Skin epidermis (tissue), 12 donors: Measurements from ENCODE around the gene GCGR.

Experiments
- H3K27ac ChIP-seq, 21 experiments: fragments of 200-600 bp; sonication (generic) in 11 of 21; one replicate each; pipeline ENCODE4 v1.5.0; 2020; ENCODE audit warnings: mild to moderate bottlenecking in 3 of 21, inconsistent platforms in 2 of 21, moderate library complexity in 2 of 21
- H3K4me3 ChIP-seq, 7 experiments: fragments of 200-600 bp; sonication (generic) in 2 of 7; one replicate each; pipeline ENCODE4 v1.5.0; 2020; ENCODE audit warnings: inconsistent platforms in 2 of 7, mild to moderate bottlenecking in 2 of 7, moderate library complexity in 1 of 7

The GCGR gene

DNA sequence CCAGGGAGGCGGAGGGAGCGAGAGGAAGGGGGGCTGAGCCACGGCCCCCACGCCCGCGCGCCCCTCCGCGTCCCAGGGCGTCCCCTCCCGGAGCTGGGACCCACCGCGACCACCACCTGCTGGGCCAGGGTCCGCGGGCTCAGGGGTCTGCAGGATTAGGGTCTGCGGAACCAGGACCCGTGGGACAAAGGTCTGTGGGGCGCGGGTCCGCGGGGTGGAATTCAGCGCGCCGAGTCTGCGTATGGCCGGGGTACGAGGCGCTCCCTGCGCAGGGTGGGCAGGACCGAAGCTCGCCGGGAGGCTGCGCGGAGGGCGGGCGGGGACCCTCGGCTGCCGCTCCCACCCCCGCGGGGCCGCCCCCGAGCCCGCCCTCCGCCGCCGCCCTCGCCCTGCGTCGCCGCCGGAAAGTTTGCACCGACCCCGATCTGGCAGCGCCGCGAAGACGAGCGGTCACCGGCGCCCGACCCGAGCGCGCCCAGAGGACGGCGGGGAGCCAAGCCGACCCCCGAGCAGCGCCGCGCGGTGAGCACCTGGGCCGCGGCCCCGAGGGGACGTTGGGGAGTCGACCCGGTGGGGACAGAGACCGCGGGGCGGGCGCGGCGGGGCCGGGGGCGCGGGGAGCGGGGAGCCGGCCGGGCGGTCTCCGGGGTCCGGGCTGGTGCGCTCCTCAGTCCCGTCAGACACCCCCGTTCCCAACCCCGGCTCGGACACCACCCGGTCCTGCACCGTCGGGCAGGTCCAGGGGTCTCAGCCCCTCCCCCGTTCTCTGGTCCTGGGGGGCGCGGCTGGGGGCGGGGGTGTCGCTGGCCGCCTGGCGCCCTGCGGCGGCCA lies at the start of gene GCGR:
Gene GCGR, plus strand, starts transcription at position 423 of the 831 bp plus-strand sequence. CDS start 4,869 bp downstream, outside the sequence.
- Histone ChIP-seq H3K27ac (no peak within 1 kb of the TSS), H3K4me3 (peak within 1 kb of the TSS in 2 of 7 experiments; percentile 16 to 34)

GRCh38 chr17:81792675-81793615 lies 11.0 kb upstream of the GCGR start:
- H3K4me3 ChIP-seq = no peak overlapping the region
- H3K27ac ChIP-seq = no peak overlapping the region

DNA sequence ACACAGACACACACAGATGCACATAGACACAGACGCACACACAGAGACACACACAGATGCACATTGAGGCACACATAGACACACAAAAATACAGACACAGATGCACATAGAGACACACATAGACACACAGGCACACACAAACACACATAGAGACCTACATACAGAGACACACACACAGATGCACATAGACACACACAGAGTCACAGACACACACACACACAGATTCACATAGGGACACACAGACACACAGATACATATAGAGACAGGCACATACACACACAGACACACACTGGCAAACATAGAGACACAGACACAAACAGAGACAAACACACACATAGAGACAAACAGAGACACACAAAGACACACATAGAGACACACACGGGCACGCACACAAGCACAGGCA lies 9.9 kb upstream of the GCGR start:
- Histone ChIP-seq H3K4me3 (no peak overlapping the region), H3K27ac (no peak overlapping the region)

- no peak overlapping the region for H3K4me3 ChIP-seq
- no peak overlapping the region for H3K27ac ChIP-seq
Observed at GRCh38 chr17:81794509-81794908, 9.4 kb upstream of the GCGR start.

GRCh38 chr17:81801327-81801726 lies 2.6 kb upstream of the GCGR start:
- H3K4me3 ChIP-seq = no peak overlapping the region
- H3K27ac ChIP-seq = no peak overlapping the region

DNA sequence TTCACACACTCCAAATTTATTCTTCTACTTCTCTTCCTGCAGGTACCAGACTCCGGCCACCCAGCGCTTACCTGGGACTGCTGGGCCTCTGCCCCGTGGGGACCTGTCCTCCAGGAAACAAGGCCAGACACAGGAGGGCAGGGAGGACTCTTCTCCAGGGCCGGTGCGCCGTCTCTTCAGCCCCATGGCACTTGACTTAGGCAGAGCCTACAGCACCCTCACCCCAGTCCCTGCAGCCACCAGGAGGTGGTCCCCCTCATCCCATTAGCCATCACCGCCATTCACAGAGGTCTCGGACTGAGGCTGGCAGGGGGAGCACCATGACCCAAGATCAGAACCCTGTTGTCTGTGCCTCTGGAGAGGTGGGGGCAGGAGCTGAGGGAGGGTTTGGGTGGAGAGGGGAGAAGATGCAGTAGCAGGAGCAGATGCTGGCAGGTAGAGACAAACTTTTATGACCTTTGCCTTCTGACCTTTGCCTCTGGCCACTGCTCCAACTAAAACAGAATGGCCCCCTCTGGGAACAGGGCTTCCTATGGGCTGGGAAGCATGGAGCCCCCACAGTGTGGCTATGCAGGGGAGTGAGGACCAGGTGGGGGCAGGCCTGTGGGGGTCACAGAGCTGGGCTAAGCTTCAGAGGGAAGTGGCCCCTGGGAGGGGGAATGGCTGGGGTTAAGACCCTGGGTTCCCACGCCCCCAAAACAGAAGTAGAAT lies 1.7 kb upstream of the GCGR start:
- H3K27ac ChIP-seq = no peak overlapping the region
- no peak overlapping the region for H3K4me3 ChIP-seq

DNA sequence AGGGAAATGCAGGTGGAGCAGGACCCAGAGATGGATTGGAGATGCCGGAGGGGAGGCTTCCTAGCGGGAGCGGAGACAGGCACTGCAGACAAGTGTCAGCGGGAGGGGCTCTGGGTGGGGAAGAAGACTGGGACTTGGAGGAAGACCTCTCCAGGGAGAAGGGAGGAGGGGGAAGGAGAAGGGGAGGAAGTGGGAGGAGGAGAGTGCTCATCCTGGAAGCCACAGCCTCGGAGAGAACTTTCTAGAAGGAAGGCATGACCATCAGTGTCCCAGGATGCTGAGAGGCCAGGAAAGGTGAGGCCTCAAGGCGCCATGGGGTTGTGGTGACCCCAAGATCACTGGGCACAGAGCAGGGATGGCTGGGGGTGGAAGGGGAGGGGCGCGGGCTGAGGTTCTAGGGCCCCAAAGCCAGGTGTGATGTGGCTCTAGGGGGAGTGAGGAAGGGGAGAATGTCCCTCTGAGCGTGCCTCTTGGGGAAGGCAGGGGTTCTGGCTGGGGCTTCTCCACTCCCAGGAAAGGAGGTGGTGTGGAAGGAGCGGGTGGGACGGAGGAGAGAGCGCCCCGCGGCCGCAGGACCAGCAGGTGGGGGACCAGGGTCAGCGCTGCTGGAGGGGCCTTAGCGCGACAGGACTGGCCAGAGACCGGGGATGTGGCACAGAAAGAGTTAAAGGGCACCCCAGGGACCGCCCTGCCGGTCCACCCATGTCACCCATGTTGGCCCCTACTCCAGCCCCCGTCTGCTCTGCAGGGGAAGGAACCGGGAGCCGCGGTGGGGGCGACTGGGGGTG lies 900 bp upstream of the GCGR start:
- Histone ChIP-seq H3K27ac (no peak overlapping the region), H3K4me3 (no peak overlapping the region)

GRCh38 chr17:81804559-81805399 lies 829 bp downstream of the GCGR start:
- Histone ChIP-seq H3K27ac (no peak overlapping the region), H3K4me3 (peak overlapping the region in 2 of 7 experiments; percentile 16 to 34)

GRCh38 chr17:81805707-81806460 lies 1.9 kb downstream of the GCGR start:
- H3K4me3 ChIP-seq = no peak overlapping the region
- no peak overlapping the region for H3K27ac ChIP-seq

GRCh38 chr17:81806461-81807209 lies 2.7 kb downstream of the GCGR start:
- H3K27ac ChIP-seq = no peak overlapping the region

GRCh38 chr17:81807210-81807719 lies 3.3 kb downstream of the GCGR start:
- Histone ChIP-seq H3K4me3 (no peak overlapping the region), H3K27ac (no peak overlapping the region)

More at GRCh38 chr17:81806461-81807209, 2.7 kb downstream of the GCGR start:
- no peak overlapping the region for H3K4me3 ChIP-seq

DNA sequence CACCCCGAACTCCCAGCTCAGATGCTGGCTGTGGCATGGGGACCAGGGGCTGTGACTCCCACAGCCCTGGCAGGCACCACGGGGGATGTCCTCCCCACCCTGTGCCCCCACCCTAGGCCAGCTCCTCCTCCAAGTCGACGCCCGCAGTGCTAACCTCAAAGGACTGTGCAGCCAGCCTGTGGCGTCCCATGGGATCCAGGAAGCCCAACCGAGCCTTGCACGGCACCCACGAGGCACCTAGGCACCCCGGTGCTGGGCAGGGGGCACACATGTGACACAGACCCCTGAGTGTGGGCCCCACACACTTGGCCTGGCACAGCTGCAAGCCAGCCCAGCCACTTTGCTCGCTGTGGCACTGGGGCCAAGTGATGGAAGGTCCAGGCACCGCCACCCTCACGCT lies 3.9 kb downstream of the GCGR start:
- H3K4me3 ChIP-seq = no peak overlapping the region
- H3K27ac ChIP-seq = no peak overlapping the region

- no peak overlapping the region for H3K27ac ChIP-seq
- H3K4me3 ChIP-seq = no peak overlapping the region
Observed at GRCh38 chr17:81808778-81809555, 5.0 kb downstream of the GCGR start.

GRCh38 chr17:81809556-81809998 lies 5.6 kb downstream of the GCGR start:
- Histone ChIP-seq H3K27ac (no peak overlapping the region), H3K4me3 (no peak overlapping the region)

GRCh38 chr17:81810476-81810875 lies 6.5 kb downstream of the GCGR start:
- no peak overlapping the region for H3K4me3 ChIP-seq
- H3K27ac ChIP-seq = no peak overlapping the region
